ENCODE data around the gene DAAM1.

DAAM1 gene

DNA sequence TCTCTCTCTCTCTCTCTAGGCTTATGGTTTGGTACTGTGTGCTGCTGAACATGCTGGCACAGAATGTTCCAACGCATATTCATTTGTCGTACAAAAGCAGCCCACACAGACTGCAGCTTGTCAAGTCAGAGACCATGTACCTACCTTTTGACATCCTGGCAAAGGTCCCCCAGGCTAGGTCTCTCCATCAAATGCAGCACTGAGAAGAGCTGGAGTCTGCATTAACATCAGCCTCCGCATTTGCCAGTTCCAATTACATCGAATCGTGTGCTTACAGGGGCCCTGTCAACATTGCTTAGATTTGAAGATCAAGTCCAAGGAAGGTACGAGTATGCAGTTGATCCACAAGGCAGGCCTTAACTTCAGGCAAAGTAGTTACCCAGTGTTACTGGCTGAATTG, 228.8 kb downstream of the DAAM1 start:
- H3K4me1 ChIP-seq (ENCODE audit: insufficient read depth, low read length, poor library complexity, severe bottlenecking) = peaks cover 5% of the 10 kb centered on the region
- TF ChIP-seq CTCF (conservative IDR thresholded peaks at IDR 0.05; ENCODE audit: low read length) (no peak), EZH2phosphoT487 (IDR thresholded peaks at IDR 0.05; ENCODE audit: borderline replicate concordance) (no peak)

GRCh38 chr14:59419303-59419702, 230.8 kb downstream of the DAAM1 start:
- Histone ChIP-seq H2AFZ (ENCODE audit: low read length) (no peak overlapping the region), H3K9me2 (replicated peaks; ENCODE audit: low read depth, low read length) (no peaks in the 10 kb centered on the region), H3K9me3 (ENCODE audit: insufficient read depth, low read depth, low read length) (no peaks in the 10 kb centered on the region), H3F3A (ENCODE audit: low read depth) (no peaks in the 10 kb centered on the region), H3K4me3 (ENCODE audit: low read length, poor library complexity, severe bottlenecking) (no peak overlapping the region), H4K20me1 (ENCODE audit: insufficient read depth, low read length, poor library complexity, severe bottlenecking) (no peaks in the 10 kb centered on the region), H3K79me2 (ENCODE audit: insufficient read depth, low read length) (no peaks in the 10 kb centered on the region), H3K27me3 (ENCODE audit: insufficient read depth, low read length, poor library complexity, severe bottlenecking) (no peaks in the 10 kb centered on the region), H3K9ac (ENCODE audit: low read depth, low read length, poor library complexity, severe bottlenecking) (no peak overlapping the region), H3K4me2 (ENCODE audit: low read depth, low read length, poor library complexity, severe bottlenecking) (no peak overlapping the region), H3K4me1 (ENCODE audit: insufficient read depth, low read length, poor library complexity, severe bottlenecking) (peaks cover 5% of the 10 kb centered on the region), H3K36me3 (ENCODE audit: insufficient read depth, low read length) (no peaks in the 10 kb centered on the region)
- TF ChIP-seq CTCF (conservative IDR thresholded peaks at IDR 0.05; ENCODE audit: low read length) = no peak

More for the DNA sequence above, 228.8 kb downstream of the DAAM1 start:
- H3K4me2 ChIP-seq (ENCODE audit: low read depth, low read length, poor library complexity, severe bottlenecking) = no peak overlapping the region
- no peak overlapping the region for H3K4me3 ChIP-seq (ENCODE audit: low read length, poor library complexity, severe bottlenecking)
- H3K9ac ChIP-seq (ENCODE audit: low read depth, low read length, poor library complexity, severe bottlenecking) = no peak overlapping the region
- H3F3A ChIP-seq (ENCODE audit: low read depth) = no peaks in the 10 kb centered on the region
- no peaks in the 10 kb centered on the region for H4K20me1 ChIP-seq (ENCODE audit: insufficient read depth, low read length, poor library complexity, severe bottlenecking)
- no peaks in the 10 kb centered on the region for H3K27me3 ChIP-seq (ENCODE audit: insufficient read depth, low read length, poor library complexity, severe bottlenecking)
- no peaks in the 10 kb centered on the region for H3K9me3 ChIP-seq (ENCODE audit: insufficient read depth, low read depth, low read length)
- H2AFZ ChIP-seq (ENCODE audit: low read length) = no peak overlapping the region
- H3K79me2 ChIP-seq (ENCODE audit: insufficient read depth, low read length) = no peaks in the 10 kb centered on the region
- no peaks in the 10 kb centered on the region for H3K36me3 ChIP-seq (ENCODE audit: insufficient read depth, low read length)
- no peaks in the 10 kb centered on the region for H3K9me2 ChIP-seq (replicated peaks; ENCODE audit: low read depth, low read length)
